Heart left ventricle (tissue), 13 donors: ENCODE measurements around the gene CELA3B.

Experiments used
- CTCF ChIP-seq, 12 donors: fragments of 200-600 bp; sonication (generic) in 4 of 12; IDR thresholded peaks; one replicate each; pipeline versions ENCODE4 v1.5.0 to v1.8.0; 2018 to 2022; ENCODE audit warnings: antibody characterized with exemption in 12 of 12, mild to moderate bottlenecking in 5 of 12
- POLR2A ChIP-seq, 2 donors: fragments of 450-650 bp; IDR thresholded peaks; one replicate each; pipeline ENCODE4 v1.6.1; 2017; ENCODE audit warnings: antibody characterized with exemption in 2 of 2, mild to moderate bottlenecking in 2 of 2, moderate library complexity in 2 of 2
- donor health status: ischemic (EF 13 %, LVEDD 7.1; RV severe dilation, severe dysfunction).
- donor health status: DM: no; HTN: yes; CAD: no.
- donor health status: DM: no; HTN: no; CAD: no.
- donor health status: ischemic (EF 25% LVEDD 6.9; RV normal size, moderate dysfunction).
- donor health status: ischemic (EF 25% LVEDD 5.7; RV mildly dilated, moderate dysfunction).
- donor health status: ischemic (EF 35%, LVEDD 5.7; RV mildly dilated, moderate dysfunction).
- donor health status: nonischemic (EF 11% LVEDD 7.7; RV severe dilation, severe dysfunction).
- donor health status: DM: yes; HTN: yes; CAD: no.
- donor health status: PGD.
- donor health status: ischemic (EF 29% LVEDD 5.4; RV normal size, mild dysfunction).
- donor health status: nonischemic (EF 23%, LVEDD 6.1; RV moderate dilation, normal function).

- TF ChIP-seq CTCF (IDR thresholded peaks at IDR 0.05) (no peak), POLR2A (IDR thresholded peaks at IDR 0.05) (no peak)
Observed at GRCh38 chr1:21938732-21939538, 37.9 kb upstream of the CELA3B start.
